Breast epithelium (tissue), 4 donors: ENCODE results near the gene ZNF554. TPM values are rescaled to one million over a fixed set of nuclear protein-coding genes. Genes with fewer than 3 reads are reported as not detected.
A peak's percentile ranks its signal among the peaks of the same experiment; 100 is the strongest.

Experiments
- DNase-seq, 2 donors: peaks; one replicate each; pipeline ENCODE4 v3.0.0-alpha.2; 2019; ENCODE audit warnings: low spot score in 2 of 2
- H3K27ac ChIP-seq, 2 donors: fragments of 200-600 bp; sonication (generic) in 1 of 2; one replicate each; pipeline ENCODE4 v1.5.1; 2016 to 2019; ENCODE audit warnings: mild to moderate bottlenecking in 1 of 2
- H3K27me3 ChIP-seq, 2 donors: fragments of 200-600 bp; sonication (generic) in 1 of 2; one replicate each; pipeline versions ENCODE4 v1.5.1 to v1.6.0; 2017 to 2019; ENCODE audit warnings: control low read depth in 1 of 2, mild to moderate bottlenecking in 1 of 2
- H3K36me3 ChIP-seq: fragments of 200-600 bp; one replicate; pipeline ENCODE4 v1.5.1; 2019
- H3K4me1 ChIP-seq, 2 donors: fragments of 200-600 bp; sonication (generic); one replicate each; pipeline ENCODE4 v1.5.1; 2016 to 2019; ENCODE audit warnings: control low read depth in 1 of 2
- H3K4me3 ChIP-seq, 3 donors: fragments of 200-600 bp; sonication (generic); 1 replicate in 2 of 3; 2 replicates in 1 of 3; pipeline ENCODE4 v1.5.1; 2016 to 2019; ENCODE audit warnings: mild to moderate bottlenecking in 3 of 3, moderate library complexity in 2 of 3
- H3K9me3 ChIP-seq, 2 donors: fragments of 200-600 bp; sonication (generic) in 1 of 2; one replicate each; pipeline ENCODE4 v1.5.1; 2016 to 2019; ENCODE audit warnings: control low read depth in 1 of 2
- POLR2A ChIP-seq: fragments of 450-650 bp; IDR thresholded peaks from one replicate; pipeline ENCODE4 v1.6.1; 2016; ENCODE audit warnings: antibody characterized with exemption, mild to moderate bottlenecking, moderate library complexity
- POLR2AphosphoS5 ChIP-seq, 3 donors: sonication (generic); formaldehyde crosslinking; IDR thresholded peaks; one replicate each; pipeline ENCODE4 v1.6.1; 2017; ENCODE audit warnings: antibody characterized with exemption in 3 of 3
- intact Hi-C: fragments of 100-400 bp; cut with DNase I; formaldehyde crosslinking; loops from one replicate; pipeline ENCODE4 v1.15.1; 2023; ENCODE audit warnings: low total_unique reads
- total RNA-seq, 3 donors: library from RNA; depleted of rRNA; stranded (reverse); fragments of >200 nt; gene quantifications; one replicate each; pipeline ENCODE4 v1.1.0, GENCODE V29; 2016
- TF ChIP-seq, protein P1 (sequence below), 3 donors: fragments of 450-650 bp; IDR thresholded peaks; one replicate each; pipeline ENCODE4 v1.5.1; 2016 to 2017; ENCODE audit warnings: antibody characterized with exemption in 3 of 3, mild to moderate bottlenecking in 3 of 3, moderate library complexity in 3 of 3

The ZNF554 gene
- total RNA-seq, result 10 to 100 TPM in 1 of 3 donors, 1 to 10 TPM in 2; 2.1 to 10.4 (median 7.5) TPM

DNA sequence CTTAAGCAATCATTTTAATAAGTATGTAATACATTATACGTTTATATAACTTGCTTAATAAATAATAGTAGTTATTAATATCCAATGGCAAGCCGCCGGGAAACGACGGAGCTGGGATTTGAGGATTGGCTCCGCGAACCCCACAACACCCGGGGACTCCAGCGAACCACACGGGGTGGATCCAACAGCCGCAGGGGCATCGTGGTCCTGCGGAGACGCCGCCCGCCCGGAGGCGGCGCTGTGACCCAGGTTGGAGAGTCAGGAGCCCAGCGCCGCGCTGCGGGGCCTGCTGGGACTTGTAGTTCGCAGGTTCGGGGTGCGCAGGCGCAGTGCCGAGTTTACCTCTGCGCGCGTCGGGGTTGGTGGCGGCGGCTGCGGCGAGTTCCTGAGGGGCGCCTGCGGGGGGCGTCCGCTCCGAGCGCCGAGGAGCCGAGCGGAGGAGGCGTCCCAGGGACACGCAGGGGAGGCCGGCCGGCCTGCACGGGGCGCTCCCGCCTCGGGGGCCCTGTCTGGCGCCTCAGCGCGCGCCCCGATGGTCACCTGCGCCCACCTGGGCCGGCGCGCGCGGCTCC is at the start of gene ZNF554:
ZNF554 (plus strand) TSS at position 329 of the 572 bp plus-strand sequence; CDS start at position 533, 204 bp downstream.
- H3K36me3 ChIP-seq, result no peaks in the 10 kb centered on the region
- no peaks in the 10 kb centered on the region for H3K27me3 ChIP-seq
- intact Hi-C loops, result loop anchor here (5.0 kb wide), 1 partner anchor 458 kb away; no protein-coding TSS in a partner anchor
- no peaks in the 10 kb centered on the region for H3K9me3 ChIP-seq
- DNase-seq, result peak; percentile 95 to 98
- peak within 1 kb of the TSS; percentile 70 to 93 (median 92) for H3K4me3 ChIP-seq
- TF ChIP-seq POLR2AphosphoS5 (IDR thresholded peaks at IDR 0.05) (peak; percentile 15 to 66 (median 56)), POLR2A (no peak)
- TF ChIP-seq, protein P1, sequence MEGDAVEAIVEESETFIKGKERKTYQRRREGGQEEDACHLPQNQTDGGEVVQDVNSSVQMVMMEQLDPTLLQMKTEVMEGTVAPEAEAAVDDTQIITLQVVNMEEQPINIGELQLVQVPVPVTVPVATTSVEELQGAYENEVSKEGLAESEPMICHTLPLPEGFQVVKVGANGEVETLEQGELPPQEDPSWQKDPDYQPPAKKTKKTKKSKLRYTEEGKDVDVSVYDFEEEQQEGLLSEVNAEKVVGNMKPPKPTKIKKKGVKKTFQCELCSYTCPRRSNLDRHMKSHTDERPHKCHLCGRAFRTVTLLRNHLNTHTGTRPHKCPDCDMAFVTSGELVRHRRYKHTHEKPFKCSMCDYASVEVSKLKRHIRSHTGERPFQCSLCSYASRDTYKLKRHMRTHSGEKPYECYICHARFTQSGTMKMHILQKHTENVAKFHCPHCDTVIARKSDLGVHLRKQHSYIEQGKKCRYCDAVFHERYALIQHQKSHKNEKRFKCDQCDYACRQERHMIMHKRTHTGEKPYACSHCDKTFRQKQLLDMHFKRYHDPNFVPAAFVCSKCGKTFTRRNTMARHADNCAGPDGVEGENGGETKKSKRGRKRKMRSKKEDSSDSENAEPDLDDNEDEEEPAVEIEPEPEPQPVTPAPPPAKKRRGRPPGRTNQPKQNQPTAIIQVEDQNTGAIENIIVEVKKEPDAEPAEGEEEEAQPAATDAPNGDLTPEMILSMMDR (IDR thresholded peaks at IDR 0.05), result peak; percentile 93 to 96 (median 96)
- H3K4me1 ChIP-seq, result no peaks in the 10 kb centered on the region
- H3K27ac ChIP-seq, result peak within 1 kb of the TSS; percentile 71 to 76

GRCh38 chr19:2770055-2771013 is 49.3 kb upstream of the ZNF554 start:
- DNase-seq, result peak in 1 of 2 donors; percentile 35
- no peak for TF ChIP-seq POLR2AphosphoS5 (IDR thresholded peaks at IDR 0.05)
- TF ChIP-seq, protein P1 (IDR thresholded peaks at IDR 0.05), result no peak
- TF ChIP-seq POLR2A, result no peak
- Histone ChIP-seq H3K9me3 (no peaks in the 10 kb centered on the region), H3K4me3 (peak overlapping the region in 1 of 3 donors; percentile 37), H3K4me1 (no peaks in the 10 kb centered on the region), H3K27ac (peak overlapping the region; percentile 6 to 80), H3K36me3 (peaks cover 3% of the 10 kb centered on the region), H3K27me3 (no peaks in the 10 kb centered on the region)
- intact Hi-C loops, result no loop called here

- H3K9me3 ChIP-seq, result no peaks in the 10 kb centered on the region
- H3K27ac ChIP-seq, result peak overlapping the region; percentile 59 to 66
- TF ChIP-seq POLR2AphosphoS5 (IDR thresholded peaks at IDR 0.05), result no peak
- no peak for TF ChIP-seq POLR2A
- TF ChIP-seq, protein P1 (IDR thresholded peaks at IDR 0.05), result no peak
- intact Hi-C loops, result no loop called here
- H3K27me3 ChIP-seq, result no peaks in the 10 kb centered on the region
- no peaks in the 10 kb centered on the region for H3K36me3 ChIP-seq
- no peaks in the 10 kb centered on the region for H3K4me1 ChIP-seq
- H3K4me3 ChIP-seq, result no peak overlapping the region
- DNase-seq, result peak in 1 of 2 donors; percentile 26
These were observed 47.6 kb upstream of the ZNF554 start for GRCh38 chr19:2771786-2772674.

DNA sequence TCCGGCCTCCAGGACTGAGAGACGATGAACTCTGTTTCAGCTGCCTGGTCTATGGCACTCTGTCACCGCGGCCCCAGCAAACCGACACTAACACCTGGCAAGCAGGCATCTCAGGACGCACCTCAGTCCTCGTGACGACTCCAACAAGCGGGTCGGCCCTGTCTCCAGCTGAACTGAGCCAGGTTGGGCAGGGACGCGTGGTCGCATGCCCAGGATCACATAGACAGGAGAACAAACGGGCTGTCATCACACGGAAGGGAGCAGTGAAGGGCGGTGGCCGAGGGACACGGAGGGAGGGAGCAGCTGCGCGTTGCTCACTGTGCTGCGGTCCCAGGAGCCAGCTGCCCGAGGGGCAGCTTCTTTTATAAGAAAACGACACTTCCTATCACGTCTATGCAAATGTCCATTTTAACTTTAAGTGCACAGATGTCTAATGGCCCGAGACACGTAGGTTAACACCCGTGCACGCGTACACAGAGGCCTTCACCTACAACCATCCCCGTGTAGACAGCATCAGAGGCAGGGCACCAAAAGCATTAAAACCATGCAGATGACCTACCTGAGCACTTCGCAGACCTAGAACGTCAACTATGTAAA is 45.5 kb upstream of the ZNF554 start:
- Histone ChIP-seq H3K4me1 (no peaks in the 10 kb centered on the region), H3K4me3 (no peak overlapping the region), H3K27ac (peak overlapping the region; percentile 82 to 92), H3K36me3 (no peaks in the 10 kb centered on the region), H3K27me3 (no peaks in the 10 kb centered on the region), H3K9me3 (no peaks in the 10 kb centered on the region)
- intact Hi-C loops, result no loop called here
- no peak for DNase-seq
- TF ChIP-seq POLR2AphosphoS5 (IDR thresholded peaks at IDR 0.05) (no peak), POLR2A (no peak)
- TF ChIP-seq, protein P1 (IDR thresholded peaks at IDR 0.05), result no peak
